IMR-90 (cell line): Measurements from ENCODE around the gene FBXO9.

Experiments
- POLR2A ChIP-seq: IDR thresholded peaks from 2 replicates; pipeline ENCODE4 v1.6.1; 2012; ENCODE audit warnings: mild to moderate bottlenecking, low read depth, low read length
- TF ChIP-seq, protein P1 (sequence below): conservative IDR thresholded peaks from 2 replicates; pipeline ENCODE4 v1.5.1; 2012; ENCODE audit warnings: mild to moderate bottlenecking, low read depth, low read length, improper control_type of control experiment

DNA sequence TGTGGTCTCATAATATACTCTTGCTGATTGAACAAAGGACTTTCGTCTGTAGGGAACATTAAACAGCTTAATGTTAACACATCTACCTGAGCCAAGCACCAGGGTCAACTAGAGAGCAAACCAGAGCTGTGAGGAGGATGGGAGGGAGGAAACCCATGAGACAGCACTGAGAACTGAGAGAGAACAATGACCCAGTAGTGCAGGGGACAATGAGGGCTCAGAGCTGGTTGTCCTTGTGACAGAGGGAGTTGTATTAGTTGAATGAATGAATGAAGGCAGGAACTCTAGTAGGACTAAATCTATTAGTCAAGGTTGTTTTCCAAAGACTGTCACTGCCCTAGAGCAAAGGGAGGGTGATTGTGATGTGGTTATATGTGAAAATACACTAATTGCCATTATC lies 41.9 kb upstream of the FBXO9 start:
- no peak for TF ChIP-seq POLR2A
- TF ChIP-seq, protein P1, sequence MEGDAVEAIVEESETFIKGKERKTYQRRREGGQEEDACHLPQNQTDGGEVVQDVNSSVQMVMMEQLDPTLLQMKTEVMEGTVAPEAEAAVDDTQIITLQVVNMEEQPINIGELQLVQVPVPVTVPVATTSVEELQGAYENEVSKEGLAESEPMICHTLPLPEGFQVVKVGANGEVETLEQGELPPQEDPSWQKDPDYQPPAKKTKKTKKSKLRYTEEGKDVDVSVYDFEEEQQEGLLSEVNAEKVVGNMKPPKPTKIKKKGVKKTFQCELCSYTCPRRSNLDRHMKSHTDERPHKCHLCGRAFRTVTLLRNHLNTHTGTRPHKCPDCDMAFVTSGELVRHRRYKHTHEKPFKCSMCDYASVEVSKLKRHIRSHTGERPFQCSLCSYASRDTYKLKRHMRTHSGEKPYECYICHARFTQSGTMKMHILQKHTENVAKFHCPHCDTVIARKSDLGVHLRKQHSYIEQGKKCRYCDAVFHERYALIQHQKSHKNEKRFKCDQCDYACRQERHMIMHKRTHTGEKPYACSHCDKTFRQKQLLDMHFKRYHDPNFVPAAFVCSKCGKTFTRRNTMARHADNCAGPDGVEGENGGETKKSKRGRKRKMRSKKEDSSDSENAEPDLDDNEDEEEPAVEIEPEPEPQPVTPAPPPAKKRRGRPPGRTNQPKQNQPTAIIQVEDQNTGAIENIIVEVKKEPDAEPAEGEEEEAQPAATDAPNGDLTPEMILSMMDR = no peak
